ENCODE data around the gene HDLBP. TPM values are rescaled to one million over a fixed set of nuclear protein-coding genes. Genes with fewer than 3 reads are reported as not detected.

HDLBP gene
- total and polyA plus RNA-seq, 2 of the 4 experiments (the other 2 are of a cell fraction): 648 to 1,165 TPM

- no peak overlapping the region for H3K18ac ChIP-seq (ENCODE audit: low read depth, low read length)
- H2BK20ac ChIP-seq (ENCODE audit: low read depth, low read length): no peak overlapping the region
- no peaks in the 10 kb centered on the region for H3K27me3 ChIP-seq (ENCODE audit: control insufficient read depth, insufficient read depth, low read length)
- no peaks in the 10 kb centered on the region; the same call in 1 of the 2 replicates for H3K9me1 ChIP-seq (ENCODE audit: insufficient read depth, low read length)
- no peaks in the 10 kb centered on the region for H3K9me3 ChIP-seq (ENCODE audit: control insufficient read depth, insufficient read depth, low read length)
- H2BK15ac ChIP-seq (ENCODE audit: low read depth, low read length): no peak overlapping the region
- TF ChIP-seq RCOR1 (IDR thresholded peaks at IDR 0.05; ENCODE audit: insufficient replicate concordance, low read length) (no peak), CEBPB (IDR thresholded peaks at IDR 0.05; ENCODE audit: low read depth, low read length) (no peak)
- no peak overlapping the region for H2BK5ac ChIP-seq (ENCODE audit: low read depth, low read length, poor library complexity, severe bottlenecking)
- dilution Hi-C loops (cut with HindIII; ENCODE audit: low sequenced_read_pairs, unreplicated experiment) (no loop called here), in situ Hi-C loops (cut with MboI; ENCODE audit: low sequenced_read_pairs) (no loop called here), intact Hi-C loops (cut with micrococcal nuclease) (no loop called here)
- H3K14ac ChIP-seq (replicated peaks; ENCODE audit: low read depth, low read length): no peak overlapping the region
- no peak overlapping the region for H4K8ac ChIP-seq (ENCODE audit: low read depth in 2 of 2, low read length in 2 of 2)
- no peak overlapping the region for H3K4me3 ChIP-seq (ENCODE audit: insufficient read depth, low read depth, low read length)
- peaks cover 32 to 79% of the 10 kb centered on the region in 2 experiments for H3K79me1 ChIP-seq (ENCODE audit: low read depth in 1 of 2, low read length in 2 of 2)
- ATAC-seq (ENCODE audit: low read depth) (no peak), DNase-seq (no peak)
- no peak overlapping the region for H2BK120ac ChIP-seq (ENCODE audit: low read depth, low read length)
- H4K91ac ChIP-seq (ENCODE audit: insufficient read depth, low read depth, low read length): no peak overlapping the region
- no peak overlapping the region for H4K5ac ChIP-seq (ENCODE audit: low read depth, low read length)
- no peak overlapping the region for H3K4ac ChIP-seq (ENCODE audit: low read depth, low read length)
- no TSS peak for BruUV-seq (replicated peaks)
- 91% methylated on average over 11 of the region's 21 CpGs; no CpG with 5 or more reads in 1 of the 2 experiments for WGBS, 2 experiments (ENCODE audit: extremely low coverage in 2 of 2, insufficient read length in 1 of 2)
- CTCF ChIA-PET: no interaction called here
- no peak overlapping the region for H3K4me2 ChIP-seq (ENCODE audit: low read depth, low read length)
- H2AFZ ChIP-seq (replicated peaks; ENCODE audit: low read length, poor library complexity): no peak overlapping the region
- no peak overlapping the region for H2AK5ac ChIP-seq (ENCODE audit: low read depth, low read length)
- no peak overlapping the region for H3K23ac ChIP-seq (ENCODE audit: low read depth, low read length)
- no peak overlapping the region for H3K9ac ChIP-seq (ENCODE audit: low read depth, low read length)
- POLR2A ChIA-PET (ENCODE audit: unreplicated experiment): no interaction called here
- H3K36me3 ChIP-seq (ENCODE audit: control insufficient read depth, insufficient read depth, low read length): peaks cover 90% of the 10 kb centered on the region
- no peak overlapping the region for H3K27ac ChIP-seq (ENCODE audit: insufficient read depth, low read length)
- no peaks in the 10 kb centered on the region for H3K4me1 ChIP-seq (ENCODE audit: control insufficient read depth, insufficient read depth, low read length)
- H2AK9ac ChIP-seq (replicated peaks; ENCODE audit: low read depth, low read length, poor library complexity): no peak overlapping the region
- H4K20me1 ChIP-seq (ENCODE audit: insufficient read depth, low read length): peaks cover 73% of the 10 kb centered on the region
- no peak overlapping the region for H3K56ac ChIP-seq (ENCODE audit: extremely low read depth, insufficient read depth, low read length)
These were observed 81.2 kb downstream of the HDLBP start for GRCh38 chr2:241234066-241234790.
